Activated CD8-positive, alpha-beta T cell treated with anti-CD3 and anti-CD28 coated beads for 36 hours (primary cell): Measurements from ENCODE around the gene ANKRD23. TPM values are rescaled to one million over a fixed set of nuclear protein-coding genes. Genes with fewer than 3 reads are reported as not detected.

ENCODE experiments used
- ATAC-seq: fragments of 200-7000 bp; cut with Tn5 transposase; one replicate; pipeline ENCODE4 v1.10.0; 2021; ENCODE audit warnings: mild to moderate bottlenecking, moderate library complexity
- CTCF ChIA-PET: fragments of 350-600 bp; sonication (Branson Sonifier 250); formaldehyde crosslinking; loops from one replicate; lab custom pipeline; 2021; ENCODE audit warnings: antibody characterized with exemption; lab: Charles Lee
- POLR2A ChIA-PET: fragments of 350-600 bp; sonication (Branson Sonifier 250); formaldehyde crosslinking; loops from one replicate; lab custom pipeline; 2021; ENCODE audit warnings: antibody characterized with exemption; lab: Charles Lee
- DNase-seq: peaks from one replicate; pipeline ENCODE4 v3.0.0-alpha.2; 2020
- H3K27ac Mint-ChIP-seq: one replicate; pipeline ENCODE4 v1.8.0; 2021; ENCODE audit warnings: mild to moderate bottlenecking, mixed read lengths
- H3K27me3 Mint-ChIP-seq: one replicate; pipeline ENCODE4 v1.8.0; 2021; ENCODE audit warnings: mixed read lengths
- H3K36me3 Mint-ChIP-seq: one replicate; pipeline ENCODE4 v1.8.0; 2021; ENCODE audit warnings: low read depth, mixed read lengths
- H3K4me1 Mint-ChIP-seq: one replicate; pipeline ENCODE4 v1.8.0; 2021; ENCODE audit warnings: low read depth, mixed read lengths
- H3K4me3 Mint-ChIP-seq: one replicate; pipeline ENCODE4 v1.8.0; 2021; ENCODE audit warnings: mild to moderate bottlenecking, moderate library complexity, mixed read lengths
- H3K9me3 Mint-ChIP-seq: one replicate; pipeline ENCODE4 v1.8.0; 2021; ENCODE audit warnings: mixed read lengths
- intact Hi-C: fragments of 100-400 bp; cut with micrococcal nuclease; formaldehyde crosslinking; loops from one replicate; pipeline ENCODE4 v1.10.0; 2022
- total RNA-seq, 2 experiments: library from RNA; stranded (reverse); gene quantifications; one replicate each; pipeline ENCODE4 v1.2.3, GENCODE V29; 2021
- TF ChIP-seq, protein P1 (sequence below): fragments of 200-600 bp; IDR thresholded peaks from one replicate; pipeline ENCODE4 v1.8.0; 2022; ENCODE audit warnings: antibody characterized with exemption, mild to moderate bottlenecking

Gene ANKRD23
- total RNA-seq, 2 experiments from 2014 or later = 5.3 to 5.7 TPM

- Mint-ChIP-seq H3K9me3 (no peaks in the 10 kb centered on the region), H3K4me1 (no peaks in the 10 kb centered on the region), H3K4me3 (no peak overlapping the region), H3K27me3 (no peaks in the 10 kb centered on the region), H3K27ac (no peak overlapping the region), H3K36me3 (peaks cover 26% of the 10 kb centered on the region)
- ChIA-PET POLR2A (interaction anchor here (1.2 kb wide), 1 partner anchor 19 kb away, joined by 3 read pairs; no protein-coding TSS in a partner anchor), CTCF (no interaction called here)
- no peak for ATAC-seq
- TF ChIP-seq, protein P1, sequence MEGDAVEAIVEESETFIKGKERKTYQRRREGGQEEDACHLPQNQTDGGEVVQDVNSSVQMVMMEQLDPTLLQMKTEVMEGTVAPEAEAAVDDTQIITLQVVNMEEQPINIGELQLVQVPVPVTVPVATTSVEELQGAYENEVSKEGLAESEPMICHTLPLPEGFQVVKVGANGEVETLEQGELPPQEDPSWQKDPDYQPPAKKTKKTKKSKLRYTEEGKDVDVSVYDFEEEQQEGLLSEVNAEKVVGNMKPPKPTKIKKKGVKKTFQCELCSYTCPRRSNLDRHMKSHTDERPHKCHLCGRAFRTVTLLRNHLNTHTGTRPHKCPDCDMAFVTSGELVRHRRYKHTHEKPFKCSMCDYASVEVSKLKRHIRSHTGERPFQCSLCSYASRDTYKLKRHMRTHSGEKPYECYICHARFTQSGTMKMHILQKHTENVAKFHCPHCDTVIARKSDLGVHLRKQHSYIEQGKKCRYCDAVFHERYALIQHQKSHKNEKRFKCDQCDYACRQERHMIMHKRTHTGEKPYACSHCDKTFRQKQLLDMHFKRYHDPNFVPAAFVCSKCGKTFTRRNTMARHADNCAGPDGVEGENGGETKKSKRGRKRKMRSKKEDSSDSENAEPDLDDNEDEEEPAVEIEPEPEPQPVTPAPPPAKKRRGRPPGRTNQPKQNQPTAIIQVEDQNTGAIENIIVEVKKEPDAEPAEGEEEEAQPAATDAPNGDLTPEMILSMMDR = no peak
- intact Hi-C loops = no loop called here
- no peak for DNase-seq
Observed at GRCh38 chr2:96832408-96832753, 11.4 kb downstream of the ANKRD23 start.

DNA sequence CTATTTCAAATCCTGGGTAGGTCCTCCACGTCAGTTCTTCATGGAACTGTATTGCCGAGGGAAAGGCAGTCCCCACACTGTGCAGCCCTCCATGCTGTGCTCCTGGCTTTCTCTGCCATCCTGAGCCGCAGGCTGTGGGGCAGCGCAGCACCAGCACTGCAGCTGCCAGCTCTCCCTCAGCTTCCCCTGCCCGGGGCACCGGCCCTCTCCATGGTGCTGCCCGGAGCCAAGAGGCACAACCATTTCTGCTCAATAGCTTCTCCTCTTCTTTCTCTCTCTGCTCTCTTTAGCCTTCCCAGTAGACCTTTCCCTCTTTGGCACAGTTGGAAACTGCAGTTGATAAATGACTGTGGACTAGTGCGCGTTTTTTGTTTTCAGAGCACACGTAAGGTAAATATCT is 12.1 kb downstream of the ANKRD23 start:
- ChIA-PET CTCF (no interaction called here), POLR2A (interaction anchor here (0.5 to 1.2 kb wide), 2 partner anchors 8 to 18 kb away, joined by 3 read pairs; no protein-coding TSS in a partner anchor)
- H3K4me1 Mint-ChIP-seq = no peaks in the 10 kb centered on the region
- TF ChIP-seq, protein P1 = no peak
- intact Hi-C loops = no loop called here
- H3K27ac Mint-ChIP-seq = no peak overlapping the region
- no peaks in the 10 kb centered on the region for H3K27me3 Mint-ChIP-seq
- H3K9me3 Mint-ChIP-seq = no peaks in the 10 kb centered on the region
- ATAC-seq (no peak), DNase-seq (no peak)
- H3K36me3 Mint-ChIP-seq = peaks cover 26% of the 10 kb centered on the region
- no peak overlapping the region for H3K4me3 Mint-ChIP-seq

GRCh38 chr2:96830044-96830562 is 13.7 kb downstream of the ANKRD23 start:
- Mint-ChIP-seq H3K27me3 (no peaks in the 10 kb centered on the region), H3K4me1 (no peaks in the 10 kb centered on the region), H3K36me3 (peaks cover 27% of the 10 kb centered on the region), H3K27ac (no peak overlapping the region), H3K9me3 (no peaks in the 10 kb centered on the region), H3K4me3 (no peak overlapping the region)
- POLR2A ChIA-PET = no interaction called here
- DNase-seq (no peak), ATAC-seq (no peak)
- intact Hi-C loops = no loop called here
- TF ChIP-seq, protein P1 = no peak
- CTCF ChIA-PET = no interaction called here

DNA sequence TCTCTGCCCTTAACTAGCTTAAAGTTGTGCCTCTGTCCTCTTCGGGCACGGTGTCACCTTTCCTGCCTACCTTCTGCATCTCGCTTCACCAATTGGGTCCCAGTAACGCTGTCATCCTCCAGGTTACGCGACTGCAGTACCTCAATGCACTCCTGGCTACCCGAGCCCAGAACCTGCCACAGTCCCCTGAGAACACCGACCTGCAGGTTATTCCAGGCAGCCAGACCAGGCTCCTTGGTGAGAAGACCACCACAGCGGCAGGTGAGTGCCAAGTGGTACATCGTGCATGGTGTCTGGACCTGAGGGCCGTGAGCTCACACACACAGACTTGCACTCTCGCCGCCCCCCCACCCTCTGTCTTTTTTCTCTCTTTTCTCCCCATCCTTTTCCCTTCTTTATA is 14.9 kb downstream of the ANKRD23 start:
- Mint-ChIP-seq H3K27me3 (no peaks in the 10 kb centered on the region), H3K4me3 (no peak overlapping the region), H3K36me3 (peaks cover 25% of the 10 kb centered on the region), H3K4me1 (no peaks in the 10 kb centered on the region), H3K27ac (no peak overlapping the region), H3K9me3 (no peaks in the 10 kb centered on the region)
- ChIA-PET POLR2A (interaction anchor here (0.8 kb wide), 1 partner anchor 13 kb away, joined by 4 read pairs; the partner anchor contains the start of gene CNNM3), CTCF (no interaction called here)
- intact Hi-C loops = no loop called here
- DNase-seq (no peak), ATAC-seq (no peak)
- TF ChIP-seq, protein P1 = no peak

DNA sequence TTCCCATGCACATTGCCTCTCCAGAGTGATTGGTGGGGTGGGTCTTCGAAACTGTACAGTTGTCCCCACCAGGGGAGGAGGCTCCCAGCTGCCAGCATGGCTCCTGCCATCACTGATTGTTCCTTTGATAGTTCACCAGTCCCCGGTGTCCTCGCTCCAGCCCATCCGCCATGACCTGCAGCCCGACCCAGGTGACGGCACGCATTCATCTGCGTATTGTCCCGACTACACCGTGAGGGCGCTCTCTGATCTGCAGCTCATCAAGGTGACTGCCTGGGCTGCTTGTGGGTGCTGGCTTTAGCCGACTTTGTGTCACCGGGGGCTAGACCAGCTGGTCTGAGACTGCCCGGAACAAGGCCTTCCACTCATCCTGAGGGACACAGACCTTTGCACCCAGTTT is 15.4 kb downstream of the ANKRD23 start:
- ATAC-seq = no peak
- H3K27me3 Mint-ChIP-seq = no peaks in the 10 kb centered on the region
- peaks cover 22% of the 10 kb centered on the region for H3K36me3 Mint-ChIP-seq
- ChIA-PET POLR2A (interaction anchor here (0.8 kb wide), 1 partner anchor 13 kb away, joined by 4 read pairs; the partner anchor contains the start of gene CNNM3), CTCF (no interaction called here)
- H3K27ac Mint-ChIP-seq = no peak overlapping the region
- intact Hi-C loops = no loop called here
- no peak overlapping the region for H3K4me3 Mint-ChIP-seq
- TF ChIP-seq, protein P1 = no peak
- no peak for DNase-seq
- H3K9me3 Mint-ChIP-seq = no peaks in the 10 kb centered on the region
- no peaks in the 10 kb centered on the region for H3K4me1 Mint-ChIP-seq
